GM21381 (cell line): ENCODE data around the gene GEMIN4.
A peak's percentile ranks its signal among the peaks of the same experiment; 100 is the strongest.

Source experiments
- ATAC-seq: cut with Tn5 transposase; IDR thresholded peaks from one replicate; pipeline ENCODE4 v1.9.1; 2021; ENCODE audit warnings: mild to moderate bottlenecking, moderate library complexity; ENCODE audit not compliant: unreplicated experiment

Gene GEMIN4

DNA sequence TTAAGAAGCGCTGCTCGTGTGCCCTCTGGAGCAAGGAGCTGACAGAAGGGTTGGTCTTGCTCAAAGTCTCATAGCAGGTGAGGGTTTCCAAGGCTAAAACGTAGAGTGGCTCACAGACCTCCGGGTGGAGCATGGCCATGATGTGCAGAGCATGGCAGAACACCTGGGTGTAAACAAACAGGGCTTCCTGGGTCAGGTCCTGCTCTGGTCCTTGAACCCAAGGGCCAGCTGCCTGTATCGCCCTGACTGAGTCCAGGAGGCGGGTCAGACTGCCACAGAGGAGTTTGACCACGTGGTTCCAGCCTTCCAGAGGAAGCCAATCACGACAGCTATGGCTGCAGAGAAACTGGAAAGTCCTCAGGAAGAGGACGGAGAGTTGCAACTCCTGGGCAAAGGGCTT lies 7.1 kb downstream of the GEMIN4 start:
- no peak for ATAC-seq

- no peak for ATAC-seq
Measured at GRCh38 chr17:743139-743538, 8.9 kb downstream of the GEMIN4 start.

DNA sequence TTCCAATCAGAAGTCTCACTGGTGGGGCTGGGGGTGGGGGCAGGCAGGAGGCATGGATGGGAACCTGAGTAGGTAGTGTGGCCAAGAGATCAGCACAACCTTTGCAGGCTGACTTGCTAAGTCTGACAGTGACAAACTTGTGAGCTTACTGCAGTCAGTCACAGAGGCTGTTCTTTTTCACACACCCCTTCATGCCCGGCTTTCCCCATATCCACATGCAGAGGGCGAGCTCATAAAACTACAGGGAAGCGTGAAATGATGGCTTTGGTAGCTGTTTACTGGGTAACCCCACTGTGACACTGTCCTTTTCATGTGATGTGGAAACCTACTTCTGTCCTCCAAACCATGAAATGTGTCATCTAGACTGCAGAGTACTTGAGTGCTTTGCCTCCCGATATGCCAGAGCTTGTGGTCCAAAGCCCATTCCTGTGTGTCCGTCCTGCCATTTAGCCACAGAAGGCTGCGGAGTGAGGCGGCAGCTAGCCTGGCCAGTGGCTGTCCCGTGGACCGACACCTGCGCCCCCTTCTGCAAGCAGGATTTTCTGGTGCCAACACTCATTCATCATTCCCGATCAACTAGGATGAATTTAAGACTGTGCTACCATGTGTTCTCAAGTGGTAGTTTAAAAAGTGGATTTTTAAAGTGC lies 9.8 kb downstream of the GEMIN4 start:
- no peak for ATAC-seq

DNA sequence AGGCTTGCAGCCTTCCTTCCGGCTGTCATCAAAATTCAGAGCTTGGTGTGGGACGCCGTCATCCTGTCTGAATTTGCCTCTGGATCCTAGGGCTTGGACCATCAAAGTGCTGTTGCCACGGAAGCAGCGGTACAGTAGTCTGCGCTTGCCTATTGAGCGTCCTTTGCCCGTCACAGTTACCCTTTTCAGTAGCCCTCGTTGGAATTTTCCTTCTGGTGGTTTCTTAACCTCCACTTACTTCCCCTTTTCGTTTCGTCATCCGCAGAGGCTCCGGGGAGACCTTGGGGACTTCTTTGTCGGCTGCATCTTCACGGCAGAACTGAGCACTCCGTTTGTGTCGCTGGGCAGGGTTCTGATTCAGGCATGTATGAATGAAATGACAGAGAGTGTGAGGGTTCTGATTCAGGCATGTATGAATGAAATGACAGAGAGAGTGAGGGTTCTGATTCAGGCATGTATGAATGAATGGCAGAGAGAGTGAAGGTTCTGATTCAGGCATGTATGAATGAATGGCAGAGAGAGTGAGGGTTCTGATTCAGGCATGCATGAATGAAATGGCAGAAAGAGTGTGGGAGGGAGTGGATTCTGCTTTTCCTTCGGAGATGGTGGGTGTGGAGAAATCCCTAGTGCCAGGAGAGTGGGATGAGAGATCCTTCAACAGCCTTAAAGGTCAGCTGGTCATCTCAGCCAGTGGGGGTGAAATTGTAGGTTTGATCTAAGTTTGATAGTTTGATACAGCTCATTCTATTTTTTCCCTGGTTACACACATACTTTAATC lies 11.6 kb downstream of the GEMIN4 start:
- ATAC-seq = peak; percentile 82

DNA sequence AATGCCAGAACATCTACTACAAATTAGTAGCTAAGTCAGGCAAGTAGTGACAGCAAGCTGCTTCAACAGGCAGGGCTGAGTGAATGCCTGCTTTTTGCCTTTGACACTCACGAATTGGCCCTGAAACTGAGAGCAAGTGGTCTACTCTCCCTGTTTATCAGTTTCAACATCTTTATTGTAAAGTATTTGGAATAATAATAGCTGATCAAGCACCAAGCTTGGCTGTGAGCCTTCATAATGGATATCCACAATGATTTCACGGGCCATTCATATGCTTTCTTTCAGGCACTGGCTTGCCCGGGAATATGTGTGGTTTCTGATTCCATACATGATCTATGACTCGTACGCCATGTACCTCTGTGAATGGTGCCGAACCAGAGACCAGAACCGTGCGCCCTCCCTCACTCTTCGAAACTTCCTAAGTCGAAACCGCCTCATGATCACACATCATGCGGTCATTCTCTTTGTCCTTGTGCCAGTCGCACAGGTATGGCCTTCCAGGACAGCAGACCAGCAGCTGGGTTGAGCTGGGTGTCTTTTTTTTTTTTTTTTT lies 14.4 kb downstream of the GEMIN4 start:
- ATAC-seq = no peak

- no peak for ATAC-seq
Measured at GRCh38 chr17:733743-734142, 18.3 kb downstream of the GEMIN4 start.

DNA sequence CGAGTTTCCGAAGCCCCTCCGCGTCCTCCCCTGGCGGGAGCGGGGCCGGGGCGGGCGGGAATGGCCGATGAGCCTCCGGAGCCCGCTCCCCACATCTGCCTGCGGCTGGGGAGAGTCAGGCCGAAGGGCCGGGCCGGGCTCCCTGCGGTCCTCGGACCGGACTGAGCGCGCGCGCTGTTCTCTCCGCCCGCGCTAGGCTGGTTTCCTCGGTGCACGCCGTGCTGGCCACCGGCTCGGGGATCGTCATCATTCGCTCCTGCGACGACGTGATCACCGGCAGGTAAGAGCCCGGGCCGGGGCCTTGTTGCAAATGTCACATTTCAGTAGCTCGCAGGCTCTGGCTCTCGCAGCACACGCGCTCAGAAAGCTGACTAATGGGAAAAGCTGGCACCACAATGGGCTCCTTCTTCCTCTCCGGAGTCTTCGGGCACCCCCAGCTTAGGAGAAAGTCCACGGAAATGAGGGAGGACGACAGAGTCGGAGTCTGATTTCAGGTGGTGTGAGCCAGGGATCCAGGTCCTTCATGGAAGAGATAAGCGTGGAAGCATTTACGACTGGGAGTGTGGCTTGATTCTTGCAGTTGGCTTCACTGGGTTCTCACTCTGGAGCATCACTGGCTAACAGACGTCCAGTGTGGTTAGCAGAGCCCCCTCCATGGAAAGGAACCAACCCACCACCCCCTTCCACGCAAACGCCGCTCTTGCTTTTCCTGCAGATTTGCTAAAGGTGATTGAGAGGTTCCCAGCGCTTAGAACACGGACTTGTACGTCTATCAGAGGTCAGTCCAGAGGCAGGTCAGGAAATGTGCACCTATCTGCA lies 19.0 kb downstream of the GEMIN4 start:
- ATAC-seq = peak; percentile 35

- ATAC-seq = peak; percentile 50
Measured at GRCh38 chr17:732067-732901, 19.8 kb downstream of the GEMIN4 start, which contains the start of gene TLCD3A. TLCD3A (plus strand) TSS chr17:732596; CDS start chr17:732648, 52 bp downstream.

DNA sequence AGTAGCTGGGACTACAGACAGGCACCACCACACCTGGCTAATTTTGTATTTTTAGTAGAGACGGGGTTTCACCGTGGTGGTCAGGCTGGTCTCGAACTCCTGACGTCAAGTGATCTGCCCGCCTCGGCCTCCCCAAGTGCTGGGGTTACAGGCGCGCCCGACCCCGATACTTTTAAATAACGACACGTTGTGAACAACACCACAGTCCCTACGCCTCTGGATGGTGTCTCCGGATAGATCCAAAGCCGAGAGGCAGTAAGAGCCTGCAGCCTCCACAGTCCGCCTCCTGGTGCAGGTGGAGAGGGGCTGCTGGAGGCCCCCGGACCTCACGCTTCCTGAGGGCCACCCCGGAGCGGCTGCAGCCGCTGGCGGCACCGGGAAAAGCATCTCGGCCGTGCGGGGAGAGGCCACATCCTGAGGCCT lies 20.4 kb downstream of the GEMIN4 start:
- ATAC-seq = no peak

DNA sequence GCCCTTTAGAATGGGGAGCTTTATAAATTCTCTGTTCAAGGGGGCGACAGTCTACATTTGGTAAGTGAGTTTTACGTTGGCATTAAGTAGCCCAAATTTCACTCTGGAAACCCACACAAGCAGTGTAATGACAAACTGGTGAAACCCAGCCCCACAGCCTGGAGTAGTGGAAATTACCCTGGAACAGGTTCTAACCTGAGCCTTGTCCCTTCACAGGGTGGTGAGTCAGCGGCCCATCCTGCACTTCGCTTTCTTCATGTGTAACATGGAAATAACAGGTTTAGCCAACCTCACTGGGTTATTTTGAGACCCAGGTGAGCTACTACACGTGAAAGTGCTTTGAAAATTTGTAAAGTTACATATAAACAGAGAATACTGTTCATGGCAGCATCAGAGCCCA lies 23.2 kb downstream of the GEMIN4 start:
- no peak for ATAC-seq

DNA sequence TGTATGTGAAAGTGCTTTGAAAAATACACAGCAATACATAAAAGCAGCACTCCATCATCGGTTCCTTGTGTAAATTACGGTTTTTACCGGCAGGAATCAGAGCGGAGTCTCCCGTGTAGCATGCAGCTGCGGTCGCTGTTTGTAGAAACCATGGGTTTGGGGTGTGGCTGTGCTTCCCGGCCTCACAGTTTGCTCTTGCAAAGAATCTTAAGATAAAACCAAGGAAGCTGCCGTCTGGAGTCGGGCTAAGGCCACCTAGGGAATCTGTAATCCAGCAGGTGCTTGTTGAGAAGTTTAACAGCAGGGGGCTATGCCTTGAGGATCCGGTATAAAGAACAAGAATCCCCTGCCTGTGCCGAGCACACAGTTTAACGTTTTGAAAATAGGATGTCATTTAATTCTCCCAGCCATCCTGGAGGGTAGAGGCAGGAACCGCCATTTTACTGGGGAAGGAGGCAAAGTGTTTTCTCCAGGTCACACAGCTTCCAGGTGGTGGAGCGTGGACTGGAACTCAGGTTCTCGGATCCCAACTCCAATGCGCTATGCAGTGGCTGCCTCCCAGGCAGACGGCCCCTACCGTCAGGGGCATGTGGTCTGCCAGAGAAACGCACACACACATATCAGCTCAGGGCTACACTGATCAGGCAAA lies 25.7 kb downstream of the GEMIN4 start:
- ATAC-seq = no peak

- no peak for ATAC-seq
Measured at GRCh38 chr17:725746-726145, 26.3 kb downstream of the GEMIN4 start.

DNA sequence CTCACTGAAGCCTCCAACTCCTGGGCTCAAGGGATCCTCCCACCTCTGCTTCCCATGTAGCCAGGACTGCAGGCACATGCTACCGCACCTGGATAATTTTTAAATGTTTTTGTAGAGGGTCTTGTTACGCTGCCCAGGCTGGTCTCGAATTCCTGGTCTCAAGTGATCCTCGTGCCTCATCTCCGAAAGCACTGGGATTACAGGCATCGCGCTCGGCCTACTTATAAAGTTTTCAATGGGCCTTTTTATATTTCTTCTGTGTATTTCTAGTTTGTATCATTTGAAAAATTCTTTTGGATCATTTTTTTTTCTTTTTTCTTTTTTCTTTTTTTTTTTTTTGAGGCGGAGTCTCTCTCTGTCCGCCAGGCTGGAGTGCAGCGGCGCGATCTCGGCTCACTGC lies 27.0 kb downstream of the GEMIN4 start:
- no peak for ATAC-seq

GRCh38 chr17:721540-721937 lies 30.5 kb downstream of the GEMIN4 start:
- no peak for ATAC-seq

GRCh38 chr17:720706-721539 lies 31.1 kb downstream of the GEMIN4 start:
- ATAC-seq = no peak

DNA sequence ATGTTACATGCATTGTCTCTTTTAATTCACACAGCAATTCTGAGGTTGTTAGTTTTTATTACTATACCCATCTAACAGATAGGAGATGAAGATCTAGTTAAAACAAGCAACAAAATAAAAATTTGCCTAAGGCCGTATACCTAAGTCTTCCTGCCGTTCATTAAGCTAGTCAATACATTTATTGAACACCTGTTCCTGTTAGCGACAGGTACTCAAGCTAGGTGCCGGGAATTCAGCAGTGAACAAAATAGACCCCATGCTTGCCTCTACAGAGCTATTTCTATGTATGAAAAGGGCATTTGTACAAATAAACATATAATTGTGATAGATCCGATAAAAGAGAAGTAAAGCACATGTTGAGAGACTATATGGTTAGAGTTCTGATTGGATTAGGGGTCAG lies 34.0 kb downstream of the GEMIN4 start:
- ATAC-seq = no peak

GRCh38 chr17:708132-708531 lies 43.9 kb downstream of the GEMIN4 start:
- ATAC-seq = no peak

DNA sequence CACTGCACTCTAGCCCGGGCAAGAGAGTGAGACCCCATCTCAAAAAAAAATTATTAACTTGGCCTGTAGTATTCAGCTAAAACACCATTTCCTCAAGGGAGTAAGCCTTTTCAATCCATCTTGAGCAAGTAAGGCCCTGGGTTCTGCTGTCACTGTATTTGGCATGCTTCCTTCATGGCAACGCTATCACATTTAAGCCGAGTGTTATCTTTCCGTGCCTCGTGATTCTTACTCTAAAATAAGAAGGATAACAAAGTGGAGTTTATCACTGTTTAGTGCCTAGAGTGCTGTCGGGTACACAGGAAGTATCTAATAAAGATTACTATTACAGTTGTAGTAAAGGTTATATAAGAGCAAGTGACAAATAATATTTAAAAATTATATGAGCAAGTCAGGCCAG lies 46.2 kb downstream of the GEMIN4 start:
- no peak for ATAC-seq

GRCh38 chr17:705011-705410 lies 47.1 kb downstream of the GEMIN4 start:
- ATAC-seq = no peak
